MCF 10A (cell line): ENCODE data around the gene YARS2. TPM values are rescaled to one million over a fixed set of nuclear protein-coding genes. Genes with fewer than 3 reads are reported as not detected.
A peak's percentile ranks its signal among the peaks of the same experiment; 100 is the strongest.

Experiments
- BruUV-seq: library from RNA; stranded (reverse); fragments of 400-500 nt; replicated peaks from 2 replicates; lab custom pipeline; 2021; lab: Mats Ljungman, UMichigan
- CTCF ChIA-PET: fragments of 300-600 bp; sonication (Branson Sonifier 250); formaldehyde crosslinking; extraction: SDS; loops from one replicate; lab custom pipeline; 2021; ENCODE audit warnings: antibody characterized with exemption, inconsistent platforms; lab: Yijun Ruan, JAX
- POLR2A ChIA-PET: fragments of 300-600, 350-650 bp; sonication (Branson Sonifier 250); formaldehyde crosslinking; extraction: SDS; loops from one replicate; lab custom pipeline; 2020; ENCODE audit warnings: antibody characterized with exemption, inconsistent platforms; lab: Yijun Ruan, JAX
- DNase-seq: peaks from one replicate; pipeline ENCODE4 v3.0.0-alpha.2; 2018; ENCODE audit not compliant: unreplicated experiment
- H3K27ac Mint-ChIP-seq: one replicate; pipeline ENCODE4 v1.8.0; 2022; ENCODE audit warnings: mild to moderate bottlenecking, low read depth, mixed read lengths; ENCODE audit not compliant: unreplicated experiment
- H3K27me3 Mint-ChIP-seq: one replicate; pipeline ENCODE4 v1.8.0; 2022; ENCODE audit warnings: mixed read lengths; ENCODE audit not compliant: insufficient read depth, unreplicated experiment
- H3K36me3 Mint-ChIP-seq: one replicate; pipeline ENCODE4 v1.8.0; 2022; ENCODE audit warnings: mild to moderate bottlenecking, moderate library complexity, mixed read lengths; ENCODE audit not compliant: insufficient read depth, unreplicated experiment
- H3K4me1 Mint-ChIP-seq: one replicate; pipeline ENCODE4 v1.8.0; 2022; ENCODE audit warnings: mixed read lengths; ENCODE audit not compliant: insufficient read depth, unreplicated experiment
- H3K4me3 Mint-ChIP-seq: one replicate; pipeline ENCODE4 v1.8.0; 2022; ENCODE audit warnings: mild to moderate bottlenecking, moderate library complexity, mixed read lengths; ENCODE audit not compliant: unreplicated experiment
- H3K9me3 Mint-ChIP-seq: one replicate; pipeline ENCODE4 v1.8.0; 2022; ENCODE audit warnings: mixed read lengths; ENCODE audit not compliant: unreplicated experiment
- CTCF ChIP-seq: fragments of 200-600 bp; IDR thresholded peaks from one replicate; pipeline ENCODE4 v1.8.0; 2022; ENCODE audit warnings: antibody characterized with exemption, mild to moderate bottlenecking; ENCODE audit not compliant: unreplicated experiment
- intact Hi-C: fragments of 100-400 bp; cut with micrococcal nuclease; formaldehyde crosslinking; loops from 2 replicates; pipeline ENCODE4 v1.14.1; 2022
- total RNA-seq: library from RNA; stranded (reverse); gene quantifications from 2 replicates; pipeline ENCODE4 v1.2.3, GENCODE V29; 2022

YARS2 gene
- total RNA-seq, 1 experiment from 2014 or later, result 27.2 TPM

- peak overlapping the region; percentile 90 for H3K27ac Mint-ChIP-seq
- intact Hi-C loops, result loop anchor here (1.0 to 10.0 kb wide), 5 partner anchors 163 to 1266 kb away; partner anchors contain the start of genes ALG10 and ETFBKMT
- H3K4me3 Mint-ChIP-seq, result peak overlapping the region; percentile 86
- H3K36me3 Mint-ChIP-seq, result peaks cover 20% of the 10 kb centered on the region
- H3K4me1 Mint-ChIP-seq, result peaks cover 17% of the 10 kb centered on the region
- CTCF ChIA-PET, result interaction anchor here (0.6 to 5.7 kb wide), 33 partner anchors 12 to 1464 kb away, joined by 3 to 60 read pairs (median 6); partner anchors contain the start of genes ALG10 and PKP2
- POLR2A ChIA-PET, result interaction anchor here (0.6 to 3.5 kb wide), 15 partner anchors 12 to 1266 kb away, joined by 3 to 54 read pairs (median 8); partner anchors contain the start of genes ALG10 and PKP2
- H3K27me3 Mint-ChIP-seq, result no peaks in the 10 kb centered on the region
- H3K9me3 Mint-ChIP-seq, result no peaks in the 10 kb centered on the region
- no TSS peak for BruUV-seq
- TF ChIP-seq CTCF, result no peak
- DNase-seq, result no peak
These were observed 874 bp upstream of the YARS2 start for GRCh38 chr12:32756476-32757066.

GRCh38 chr12:32755051-32755653, 545 bp downstream of the YARS2 start:
- ChIA-PET CTCF (interaction anchor here (0.6 to 5.7 kb wide), 56 partner anchors 9 to 1367 kb away, joined by 3 to 60 read pairs (median 4); partner anchors contain the start of genes ALG10 and PKP2), POLR2A (interaction anchor here (0.6 to 3.5 kb wide), 32 partner anchors 10 to 1267 kb away, joined by 3 to 54 read pairs (median 4); partner anchors contain the start of genes ALG10, DNM1L and PKP2)
- DNase-seq, result peak; percentile 85
- H3K27ac Mint-ChIP-seq, result peak overlapping the region; percentile 90
- H3K36me3 Mint-ChIP-seq, result peaks cover 34% of the 10 kb centered on the region
- H3K27me3 Mint-ChIP-seq, result no peaks in the 10 kb centered on the region
- TSS peak; percentile 83 for BruUV-seq
- H3K4me3 Mint-ChIP-seq, result peak overlapping the region; percentile 86
- intact Hi-C loops, result loop anchor here (1.0 to 10.0 kb wide), 5 partner anchors 140 to 1100 kb away; partner anchors contain the start of gene ETFBKMT
- H3K4me1 Mint-ChIP-seq, result peaks cover 13% of the 10 kb centered on the region
- TF ChIP-seq CTCF, result peak; percentile 88
- no peaks in the 10 kb centered on the region for H3K9me3 Mint-ChIP-seq

- DNase-seq, result peak; percentile 25
These were observed 1.6 kb downstream of the YARS2 start for GRCh38 chr12:32754111-32754510.

More at GRCh38 chr12:32754111-32754510, 1.6 kb downstream of the YARS2 start:
- Mint-ChIP-seq H3K9me3 (no peaks in the 10 kb centered on the region), H3K27ac (peak overlapping the region; percentile 90), H3K4me3 (peak overlapping the region; percentile 86), H3K36me3 (peaks cover 44% of the 10 kb centered on the region), H3K4me1 (peaks cover 13% of the 10 kb centered on the region), H3K27me3 (no peaks in the 10 kb centered on the region)
- POLR2A ChIA-PET, result interaction anchor here (1.1 to 3.5 kb wide), 12 partner anchors 9 to 1268 kb away, joined by 3 to 54 read pairs (median 8); partner anchors contain the start of genes ALG10, DNM1L and PKP2
- no TSS peak for BruUV-seq
- intact Hi-C loops, result loop anchor here (2.0 to 10.0 kb wide), 3 partner anchors 141 to 1099 kb away; partner anchors contain the start of gene ETFBKMT
- no peak for TF ChIP-seq CTCF
- CTCF ChIA-PET, result interaction anchor here (0.5 to 5.7 kb wide), 21 partner anchors 9 to 1282 kb away, joined by 3 to 60 read pairs (median 7); partner anchors contain the start of genes ALG10 and PKP2
